HFFc6 (cell line): ENCODE measurements around the gene MED13L. TPM values are rescaled to one million over a fixed set of nuclear protein-coding genes. Genes with fewer than 3 reads are reported as not detected.

Source experiments
- DNase-seq: peaks from one replicate; pipeline ENCODE4 v3.0.0-alpha.2; 2018
- H3K27ac Mint-ChIP-seq: 2 replicates; pipeline ENCODE4 v1.8.0; 2020; ENCODE audit warnings: mild to moderate bottlenecking, mixed read lengths
- H3K27me3 Mint-ChIP-seq: 2 replicates; pipeline ENCODE4 v1.8.0; 2021; ENCODE audit warnings: mild to moderate bottlenecking, moderate library complexity, mixed read lengths; ENCODE audit not compliant: insufficient read depth
- H3K36me3 Mint-ChIP-seq: 2 replicates; pipeline ENCODE4 v1.8.0; 2021; ENCODE audit warnings: low read depth, mixed read lengths
- H3K4me1 Mint-ChIP-seq: 2 replicates; pipeline ENCODE4 v1.8.0; 2020; ENCODE audit warnings: low read depth, mixed read lengths
- H3K4me3 Mint-ChIP-seq: 2 replicates; pipeline ENCODE4 v1.8.0; 2020; ENCODE audit warnings: mild to moderate bottlenecking, moderate library complexity, mixed read lengths
- H3K9me3 Mint-ChIP-seq: 2 replicates; pipeline ENCODE4 v1.8.0; 2020; ENCODE audit warnings: mild to moderate bottlenecking, mixed read lengths
- CTCF ChIP-seq: fragments of 200-600 bp; sonication (generic); IDR thresholded peaks from 2 replicates; pipeline ENCODE4 v1.5.0; 2021; ENCODE audit warnings: antibody characterized with exemption, mild to moderate bottlenecking
- total RNA-seq, 6 experiments: library from RNA; stranded (reverse); fragmentation: NEBNext Ultra II Directional; extraction: Animal tissue kit (Norgen Biotek cat#: 25700); gene quantifications; 2 replicates in 1 of 6; 3 replicates in 5 of 6; pipeline ENCODE4 v1.2.3, GENCODE V29; 2021

The MED13L gene
- total RNA-seq, 6 experiments from 2014 or later: 74.5 to 84.2 (median 77.7) TPM

- peaks cover 93% of the 10 kb centered on the region for H3K4me1 Mint-ChIP-seq
- no peaks in the 10 kb centered on the region; the same call in 1 of the 2 replicates for H3K27me3 Mint-ChIP-seq
- no peak for DNase-seq
- H3K36me3 Mint-ChIP-seq: peaks cover 5% of the 10 kb centered on the region; the same call in 1 of the 2 replicates
- H3K27ac Mint-ChIP-seq: no peak overlapping the region
- H3K9me3 Mint-ChIP-seq: no peaks in the 10 kb centered on the region
- no peak for TF ChIP-seq CTCF
- no peak overlapping the region for H3K4me3 Mint-ChIP-seq
Measured at GRCh38 chr12:116125084-116125483, 152.4 kb downstream of the MED13L start.

- peak; percentile 23 for DNase-seq
- Mint-ChIP-seq H3K36me3 (peaks cover 5% of the 10 kb centered on the region; the same call in 1 of the 2 replicates), H3K9me3 (no peaks in the 10 kb centered on the region), H3K4me3 (peak overlapping the region; percentile 34), H3K27ac (peak overlapping the region; percentile 18), H3K4me1 (peaks cover 88% of the 10 kb centered on the region), H3K27me3 (no peaks in the 10 kb centered on the region; the same call in 1 of the 2 replicates)
- no peak for TF ChIP-seq CTCF
Measured at GRCh38 chr12:116123451-116124258, 153.8 kb downstream of the MED13L start.

GRCh38 chr12:116122628-116123027 lies 154.9 kb downstream of the MED13L start:
- no peak for DNase-seq
- H3K36me3 Mint-ChIP-seq: peaks cover under 1% of the 10 kb centered on the region; the same call in 1 of the 2 replicates
- H3K27me3 Mint-ChIP-seq: no peaks in the 10 kb centered on the region
- peaks cover 79% of the 10 kb centered on the region for H3K4me1 Mint-ChIP-seq
- H3K4me3 Mint-ChIP-seq: 0 out of 2 replicates have a peak overlapping the region, but pooled peaks have one; percentile 34
- TF ChIP-seq CTCF: no peak
- H3K9me3 Mint-ChIP-seq: no peaks in the 10 kb centered on the region
- no peak overlapping the region for H3K27ac Mint-ChIP-seq

GRCh38 chr12:116121453-116121871 lies 156.0 kb downstream of the MED13L start:
- peaks cover 82% of the 10 kb centered on the region for H3K4me1 Mint-ChIP-seq
- H3K36me3 Mint-ChIP-seq: no peaks in the 10 kb centered on the region
- no peaks in the 10 kb centered on the region for H3K27me3 Mint-ChIP-seq
- peak overlapping the region; percentile 56 for H3K27ac Mint-ChIP-seq
- H3K4me3 Mint-ChIP-seq: peak overlapping the region; percentile 43
- TF ChIP-seq CTCF: no peak
- no peaks in the 10 kb centered on the region for H3K9me3 Mint-ChIP-seq
- no peak for DNase-seq

- no peaks in the 10 kb centered on the region for H3K9me3 Mint-ChIP-seq
- H3K27me3 Mint-ChIP-seq: peaks cover 2% of the 10 kb centered on the region; the same call in 1 of the 2 replicates
- H3K36me3 Mint-ChIP-seq: no peaks in the 10 kb centered on the region
Measured at GRCh38 chr12:116116650-116117424, 160.7 kb downstream of the MED13L start.

More at GRCh38 chr12:116116650-116117424, 160.7 kb downstream of the MED13L start:
- TF ChIP-seq CTCF: no peak
- DNase-seq: no peak
- Mint-ChIP-seq H3K4me3 (no peak overlapping the region), H3K4me1 (peaks cover 76% of the 10 kb centered on the region), H3K27ac (no peak overlapping the region)
